Adrenal gland (tissue), 5 donors: ENCODE data around the gene DNAJB8.

Experiments
- POLR2A ChIP-seq, 2 donors: fragments of 450-650 bp; IDR thresholded peaks; one replicate each; pipeline ENCODE4 v1.6.1; 2017; ENCODE audit warnings: antibody characterized with exemption in 2 of 2, mild to moderate bottlenecking in 2 of 2, moderate library complexity in 1 of 2
- TF ChIP-seq, protein P1 (sequence below), 6 experiments: fragments of 450-650 bp in 4 of 6; fragments of 200-600 bp in 2 of 6; sonication (generic) in 1 of 6; IDR thresholded peaks; 1 replicate in 5 of 6; 2 replicates in 1 of 6; pipeline versions ENCODE4 v1.5.1 to v1.8.0; 2016 to 2021; ENCODE audit warnings: antibody characterized with exemption in 6 of 6, mild to moderate bottlenecking in 2 of 6, moderate library complexity in 1 of 6
- donor health status: DM: no; HTN: no; CAD: no.

- TF ChIP-seq, protein P1, sequence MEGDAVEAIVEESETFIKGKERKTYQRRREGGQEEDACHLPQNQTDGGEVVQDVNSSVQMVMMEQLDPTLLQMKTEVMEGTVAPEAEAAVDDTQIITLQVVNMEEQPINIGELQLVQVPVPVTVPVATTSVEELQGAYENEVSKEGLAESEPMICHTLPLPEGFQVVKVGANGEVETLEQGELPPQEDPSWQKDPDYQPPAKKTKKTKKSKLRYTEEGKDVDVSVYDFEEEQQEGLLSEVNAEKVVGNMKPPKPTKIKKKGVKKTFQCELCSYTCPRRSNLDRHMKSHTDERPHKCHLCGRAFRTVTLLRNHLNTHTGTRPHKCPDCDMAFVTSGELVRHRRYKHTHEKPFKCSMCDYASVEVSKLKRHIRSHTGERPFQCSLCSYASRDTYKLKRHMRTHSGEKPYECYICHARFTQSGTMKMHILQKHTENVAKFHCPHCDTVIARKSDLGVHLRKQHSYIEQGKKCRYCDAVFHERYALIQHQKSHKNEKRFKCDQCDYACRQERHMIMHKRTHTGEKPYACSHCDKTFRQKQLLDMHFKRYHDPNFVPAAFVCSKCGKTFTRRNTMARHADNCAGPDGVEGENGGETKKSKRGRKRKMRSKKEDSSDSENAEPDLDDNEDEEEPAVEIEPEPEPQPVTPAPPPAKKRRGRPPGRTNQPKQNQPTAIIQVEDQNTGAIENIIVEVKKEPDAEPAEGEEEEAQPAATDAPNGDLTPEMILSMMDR (IDR thresholded peaks at IDR 0.05), result no peak
- no peak for TF ChIP-seq POLR2A (IDR thresholded peaks at IDR 0.05)
Measured at GRCh38 chr3:128483657-128484403, 17.1 kb upstream of the DNAJB8 start.
